Endothelial cell (in vitro differentiated cells): Measurements from ENCODE around the gene CHD2. TPM values are rescaled to one million over a fixed set of nuclear protein-coding genes. Genes with fewer than 3 reads are reported as not detected.

Experiments
- DNase-seq: peaks from one replicate; pipeline ENCODE4 v3.0.0; 2021; ENCODE audit warnings: low spot score
- H3K27ac Mint-ChIP-seq: one replicate; pipeline ENCODE4 v1.8.0; 2021; ENCODE audit warnings: mixed read lengths, inconsistent platforms; ENCODE audit not compliant: unreplicated experiment
- H3K27me3 Mint-ChIP-seq: one replicate; pipeline ENCODE4 v1.8.0; 2021; ENCODE audit warnings: mild to moderate bottlenecking, moderate library complexity, mixed read lengths, inconsistent platforms; ENCODE audit not compliant: unreplicated experiment
- H3K36me3 Mint-ChIP-seq: one replicate; pipeline ENCODE4 v1.8.0; 2021; ENCODE audit warnings: mild to moderate bottlenecking, low read depth, mixed read lengths, inconsistent platforms; ENCODE audit not compliant: unreplicated experiment
- H3K4me1 Mint-ChIP-seq: one replicate; pipeline ENCODE4 v1.8.0; 2021; ENCODE audit warnings: mild to moderate bottlenecking, mixed read lengths, inconsistent platforms; ENCODE audit not compliant: unreplicated experiment
- H3K4me3 Mint-ChIP-seq: one replicate; pipeline ENCODE4 v1.8.0; 2021; ENCODE audit warnings: mild to moderate bottlenecking, mixed read lengths, inconsistent platforms; ENCODE audit not compliant: unreplicated experiment
- H3K9me3 Mint-ChIP-seq: one replicate; pipeline ENCODE4 v1.8.0; 2021; ENCODE audit warnings: mixed read lengths, inconsistent platforms; ENCODE audit not compliant: unreplicated experiment
- total RNA-seq: library from RNA; stranded (reverse); fragmentation: NEBNext Ultra II Directional; extraction: Animal tissue kit (Norgen Biotek cat#: 25700); gene quantifications from one replicate; pipeline ENCODE4 v1.2.1, GENCODE V29; 2021; ENCODE audit not compliant: unreplicated experiment
- TF ChIP-seq, protein P1 (sequence below): fragments of 200-600 bp; sonication (generic); IDR thresholded peaks from one replicate; pipeline ENCODE4 v1.5.0; 2021; ENCODE audit warnings: antibody characterized with exemption; ENCODE audit not compliant: unreplicated experiment

CHD2 gene
- total RNA-seq, 1 donor from 2014 or later: 96.3 TPM

DNA sequence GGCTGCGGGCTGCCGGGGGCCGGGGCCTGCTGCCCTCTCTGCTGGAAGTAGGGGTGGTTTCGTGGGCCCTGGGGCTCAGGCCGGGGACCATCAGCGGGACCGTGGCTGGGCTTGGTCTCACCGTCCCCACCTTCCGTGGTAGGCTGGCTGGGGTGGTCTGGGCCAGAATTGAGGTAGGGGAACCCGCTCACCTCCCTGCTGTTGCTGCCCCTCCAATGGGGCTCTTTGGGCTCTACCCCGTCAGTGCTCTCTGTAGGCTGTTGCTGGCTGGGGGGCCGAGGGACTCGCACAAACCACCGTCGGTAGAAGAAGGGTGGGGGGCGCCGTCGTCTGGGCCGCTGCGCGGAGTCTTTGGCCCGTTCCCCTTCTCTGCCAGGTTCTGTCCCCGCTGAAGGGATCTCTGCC, 165.5 kb downstream of the CHD2 start:
- Mint-ChIP-seq H3K36me3 (no peaks in the 10 kb centered on the region), H3K4me1 (peaks cover 3% of the 10 kb centered on the region), H3K27me3 (peaks cover 2% of the 10 kb centered on the region), H3K4me3 (no peak overlapping the region), H3K9me3 (no peaks in the 10 kb centered on the region), H3K27ac (no peak overlapping the region)
- DNase-seq: no peak
- TF ChIP-seq, protein P1, sequence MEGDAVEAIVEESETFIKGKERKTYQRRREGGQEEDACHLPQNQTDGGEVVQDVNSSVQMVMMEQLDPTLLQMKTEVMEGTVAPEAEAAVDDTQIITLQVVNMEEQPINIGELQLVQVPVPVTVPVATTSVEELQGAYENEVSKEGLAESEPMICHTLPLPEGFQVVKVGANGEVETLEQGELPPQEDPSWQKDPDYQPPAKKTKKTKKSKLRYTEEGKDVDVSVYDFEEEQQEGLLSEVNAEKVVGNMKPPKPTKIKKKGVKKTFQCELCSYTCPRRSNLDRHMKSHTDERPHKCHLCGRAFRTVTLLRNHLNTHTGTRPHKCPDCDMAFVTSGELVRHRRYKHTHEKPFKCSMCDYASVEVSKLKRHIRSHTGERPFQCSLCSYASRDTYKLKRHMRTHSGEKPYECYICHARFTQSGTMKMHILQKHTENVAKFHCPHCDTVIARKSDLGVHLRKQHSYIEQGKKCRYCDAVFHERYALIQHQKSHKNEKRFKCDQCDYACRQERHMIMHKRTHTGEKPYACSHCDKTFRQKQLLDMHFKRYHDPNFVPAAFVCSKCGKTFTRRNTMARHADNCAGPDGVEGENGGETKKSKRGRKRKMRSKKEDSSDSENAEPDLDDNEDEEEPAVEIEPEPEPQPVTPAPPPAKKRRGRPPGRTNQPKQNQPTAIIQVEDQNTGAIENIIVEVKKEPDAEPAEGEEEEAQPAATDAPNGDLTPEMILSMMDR: no peak

DNA sequence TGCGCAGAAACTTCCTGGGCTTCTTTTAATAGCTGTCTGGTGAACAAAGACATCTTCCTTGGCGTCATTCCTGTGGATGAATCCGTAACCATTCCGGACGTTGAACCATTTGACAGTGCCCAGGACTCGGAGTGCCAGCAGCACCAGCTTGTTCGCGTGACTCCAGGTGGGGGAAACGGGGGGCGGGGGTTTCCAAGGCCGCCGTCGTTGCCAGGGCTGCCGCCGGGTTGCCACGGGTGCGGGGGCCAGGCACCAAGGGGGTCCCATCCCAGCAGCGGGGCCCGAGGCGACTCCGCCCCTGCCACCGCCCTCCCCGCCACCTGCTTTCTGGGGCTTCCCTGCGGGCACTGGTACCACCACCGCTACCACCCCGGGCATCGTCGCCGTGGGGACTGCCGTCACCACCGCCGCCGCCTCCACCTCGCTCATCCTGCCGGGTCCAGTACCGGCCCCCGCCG, 166.1 kb downstream of the CHD2 start:
- H3K27ac Mint-ChIP-seq: no peak overlapping the region
- TF ChIP-seq, protein P1: no peak

DNA sequence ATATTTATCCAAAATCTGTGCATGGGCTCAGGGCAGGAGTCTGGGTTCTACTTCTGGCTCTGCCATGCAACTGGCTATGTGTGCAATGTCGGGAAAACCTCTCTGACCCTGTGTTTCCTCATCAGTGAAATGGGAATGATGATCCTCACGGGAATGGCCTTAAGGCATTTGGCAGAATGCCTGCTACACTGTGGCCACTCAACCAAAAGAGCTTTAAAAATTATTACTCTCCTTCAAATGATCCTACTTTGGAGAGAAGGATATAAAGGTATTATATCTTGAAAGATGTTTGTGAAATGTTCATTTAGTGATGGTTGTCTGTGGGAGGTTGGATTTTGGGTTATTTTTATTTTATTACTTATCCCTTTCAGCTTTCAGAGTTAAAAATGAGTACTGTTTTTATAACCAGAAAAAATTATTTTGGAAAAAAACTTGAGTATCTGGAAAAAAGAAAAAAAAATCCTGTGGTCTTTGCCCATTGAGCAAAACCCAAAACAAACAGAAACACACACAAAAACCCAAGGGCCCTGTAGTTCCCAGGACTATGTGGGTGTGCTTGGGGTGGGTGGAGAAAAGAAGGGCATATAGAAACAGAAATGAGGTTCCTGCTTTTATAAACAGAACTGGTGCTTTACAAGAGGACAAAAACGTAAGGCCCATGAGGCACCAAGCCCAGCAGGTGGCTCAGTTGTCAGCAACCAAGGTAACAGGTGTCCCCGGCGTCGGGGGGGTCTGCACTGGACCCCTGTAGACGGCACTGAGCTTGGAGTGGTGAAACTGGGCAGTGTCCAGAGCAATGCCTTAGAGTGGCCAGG, 166.9 kb downstream of the CHD2 start:
- peaks cover 7% of the 10 kb centered on the region for H3K4me1 Mint-ChIP-seq
- peaks cover 3% of the 10 kb centered on the region for H3K36me3 Mint-ChIP-seq
- DNase-seq: no peak
- no peak overlapping the region for H3K4me3 Mint-ChIP-seq
- peaks cover 4% of the 10 kb centered on the region for H3K27me3 Mint-ChIP-seq
- TF ChIP-seq, protein P1: no peak
- no peaks in the 10 kb centered on the region for H3K9me3 Mint-ChIP-seq
- H3K27ac Mint-ChIP-seq: no peak overlapping the region

More for the DNA sequence above, 166.1 kb downstream of the CHD2 start:
- peaks cover 2% of the 10 kb centered on the region for H3K27me3 Mint-ChIP-seq
- no peaks in the 10 kb centered on the region for H3K9me3 Mint-ChIP-seq
- no peak for DNase-seq
- no peak overlapping the region for H3K4me3 Mint-ChIP-seq
- H3K36me3 Mint-ChIP-seq: no peaks in the 10 kb centered on the region
- H3K4me1 Mint-ChIP-seq: peaks cover 3% of the 10 kb centered on the region

DNA sequence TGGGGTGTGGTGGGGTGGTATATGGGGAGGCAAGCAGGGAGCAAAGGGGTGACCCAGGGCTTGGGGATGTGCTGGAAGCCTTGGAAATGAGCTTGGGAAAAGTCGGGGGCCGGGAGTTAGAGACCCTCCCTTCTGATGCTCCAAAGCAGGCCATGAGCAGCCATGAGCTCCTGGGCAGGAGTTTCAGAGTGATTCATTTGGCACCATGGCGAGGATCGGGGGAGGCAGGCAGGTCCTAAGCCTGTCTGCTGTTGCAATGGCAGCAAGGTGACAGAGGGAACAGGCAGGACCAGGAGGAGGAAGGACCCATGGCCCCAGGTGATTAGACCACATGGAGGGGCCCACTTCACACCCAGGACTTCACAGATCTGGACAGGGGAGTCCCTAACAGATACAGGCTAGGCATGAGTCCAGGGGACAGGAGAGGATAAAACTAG, 167.5 kb downstream of the CHD2 start:
- peaks cover 5% of the 10 kb centered on the region for H3K27me3 Mint-ChIP-seq

More for the DNA sequence above, 167.5 kb downstream of the CHD2 start:
- TF ChIP-seq, protein P1: no peak
- Mint-ChIP-seq H3K27ac (no peak overlapping the region), H3K9me3 (no peaks in the 10 kb centered on the region), H3K36me3 (peaks cover 5% of the 10 kb centered on the region), H3K4me1 (peaks cover 8% of the 10 kb centered on the region), H3K4me3 (no peak overlapping the region)
- DNase-seq: no peak
